HCT116 (cell line): ENCODE measurements around the gene TMEM184A. TPM values are rescaled to one million over a fixed set of nuclear protein-coding genes. Genes with fewer than 3 reads are reported as not detected.

ENCODE experiments used
- ATAC-seq: fragments of 200-7000 bp; cut with Tn5 transposase; 2 replicates; pipeline ENCODE4 v1.9.1; 2020; ENCODE audit warnings: mild to moderate bottlenecking, moderate library complexity
- BruUV-seq: library from RNA; stranded (reverse); fragments of 400-500 nt; replicated peaks from 2 replicates; lab custom pipeline; 2021; lab: Mats Ljungman, UMichigan
- CTCF ChIA-PET: fragments of 300-600 bp; sonication (Branson Sonifier 250); formaldehyde crosslinking; loops from one replicate; lab custom pipeline; 2021; ENCODE audit warnings: antibody characterized with exemption; lab: Charles Lee
- POLR2A ChIA-PET: fragments of 300-600, 350-600 bp; sonication (Branson Sonifier 250); formaldehyde crosslinking; loops from one replicate; lab custom pipeline; 2021; ENCODE audit warnings: antibody characterized with exemption; lab: Charles Lee
- RAD21 ChIA-PET, 2 experiments: fragments of 300-600 bp; sonication (Branson Sonifier 250); formaldehyde crosslinking; loops; one replicate each; lab custom pipeline; 2023; ENCODE audit warnings: low total read pairs in 2 of 2; ENCODE audit not compliant: uncharacterized antibody in 2 of 2, unreplicated experiment in 2 of 2, low non-redundant PET in 1 of 2; lab: Charles Lee
- DNase-seq: peaks from one replicate; pipeline ENCODE4 v3.0.0-alpha.2; 2010; ENCODE audit warnings: low read depth, low spot score
- H2AFZ ChIP-seq: fragments of 200-600 bp; shearing (Covaris generic), sonication (generic); 2 replicates; pipeline ENCODE4 v1.6.1; 2017; ENCODE audit warnings: low read depth, mixed run types, mixed read lengths, antibody characterized with exemption, low read length; ENCODE audit not compliant: poor library complexity, severe bottlenecking
- H3K27ac ChIP-seq: 2 replicates; pipeline ENCODE4 v1.5.1; 2012; ENCODE audit warnings: low read depth, low read length
- H3K27me3 ChIP-seq: fragments of 200-600 bp; sonication (generic); 2 replicates; pipeline ENCODE4 v1.6.1; 2016; ENCODE audit warnings: mixed run types, low read length, mixed read lengths; ENCODE audit not compliant: insufficient read depth
- H3K36me3 ChIP-seq, 2 experiments: fragments of 200-500 bp in 1 of 2; fragments of 200-600 bp in 1 of 2; sonication (Bioruptor generic) in 1 of 2; sonication (generic) in 1 of 2; 2 replicates each; pipeline versions ENCODE4 v1.5.1 to v1.6.1; 2014 to 2016; ENCODE audit warnings: low read length in 2 of 2, inconsistent platforms in 1 of 2, mixed read lengths in 1 of 2, mixed run types in 1 of 2; ENCODE audit not compliant: insufficient read depth in 2 of 2, control insufficient read depth in 1 of 2
- H3K4me1 ChIP-seq, 2 experiments: fragments of 200-600 bp in 1 of 2; sonication (generic) in 1 of 2; 2 replicates each; pipeline versions ENCODE4 v1.5.1 to v1.6.1; 2012 to 2017; ENCODE audit warnings: low read length in 2 of 2, inconsistent platforms in 1 of 2, mild to moderate bottlenecking in 1 of 2, mixed read lengths in 1 of 2, mixed run types in 1 of 2, moderate library complexity in 1 of 2; ENCODE audit not compliant: insufficient read depth in 2 of 2, control insufficient read depth in 1 of 2
- H3K4me2 ChIP-seq: fragments of 200-600 bp; sonication (generic); 2 replicates; pipeline ENCODE4 v1.6.1; 2017; ENCODE audit warnings: mixed run types, low read length, mixed read lengths
- H3K4me3 ChIP-seq, 2 experiments: fragments of 200-600 bp in 1 of 2; sonication (generic) in 1 of 2; replicated peaks in 1 of 2; 2 replicates each; pipeline ENCODE4 v1.5.1; 2011 to 2016; ENCODE audit warnings: low read length in 2 of 2, control low read depth in 1 of 2, low read depth in 1 of 2, mild to moderate bottlenecking in 1 of 2, mixed read lengths in 1 of 2, mixed run types in 1 of 2
- H3K79me2 ChIP-seq: fragments of 200-600 bp; sonication (generic); 2 replicates; pipeline ENCODE4 v1.6.1; 2017; ENCODE audit warnings: mild to moderate bottlenecking, mixed run types, low read length, moderate library complexity, mixed read lengths; ENCODE audit not compliant: insufficient read depth
- H3K9ac ChIP-seq: fragments of 200-600 bp; sonication (generic); 2 replicates; pipeline ENCODE4 v1.6.1; 2016; ENCODE audit warnings: low read length, mixed read lengths
- H3K9me2 ChIP-seq: fragments of 200-600 bp; sonication (generic), shearing (Covaris generic); 2 replicates; pipeline ENCODE4 v1.6.1; 2017; ENCODE audit warnings: mixed run types, mild to moderate bottlenecking, moderate library complexity; ENCODE audit not compliant: insufficient read depth
- H3K9me3 ChIP-seq, 2 experiments: fragments of 200-500 bp in 1 of 2; fragments of 200-600 bp in 1 of 2; sonication (Bioruptor generic) in 1 of 2; sonication (generic) in 1 of 2; 2 replicates each; pipeline ENCODE4 v1.6.1; 2014 to 2017; ENCODE audit warnings: low read length in 2 of 2, mixed read lengths in 2 of 2, inconsistent platforms in 1 of 2, low read depth in 1 of 2, mild to moderate bottlenecking in 1 of 2, mixed run types in 1 of 2, moderate library complexity in 1 of 2; ENCODE audit not compliant: control insufficient read depth in 1 of 2, insufficient read depth in 1 of 2
- H4K20me1 ChIP-seq: fragments of 200-600 bp; sonication (generic), shearing (Covaris generic); 2 replicates; pipeline ENCODE4 v1.6.1; 2017; ENCODE audit warnings: mixed run types, mild to moderate bottlenecking, moderate library complexity; ENCODE audit not compliant: insufficient read depth
- EGR1 ChIP-seq: IDR thresholded peaks from 2 replicates; pipeline ENCODE4 v1.6.1; 2012; ENCODE audit warnings: low read depth
- ELF1 ChIP-seq: IDR thresholded peaks from 2 replicates; pipeline ENCODE4 v1.6.1; 2012; ENCODE audit warnings: low read depth, borderline replicate concordance
- EZH2phosphoT487 ChIP-seq: fragments of 200-600 bp; IDR thresholded peaks from 2 replicates; pipeline ENCODE4 v1.6.1; 2018; ENCODE audit warnings: antibody characterized with exemption, borderline replicate concordance
- MAX ChIP-seq: IDR thresholded peaks from 2 replicates; pipeline ENCODE4 v1.6.1; 2012
- POLR2AphosphoS5 ChIP-seq: IDR thresholded peaks from 2 replicates; pipeline ENCODE4 v1.6.1; 2011; ENCODE audit warnings: mild to moderate bottlenecking, low read depth, low read length, moderate library complexity
- REST ChIP-seq: IDR thresholded peaks from 2 replicates; pipeline ENCODE4 v1.6.1; 2012; ENCODE audit warnings: low read depth
- SIN3A ChIP-seq: IDR thresholded peaks from 2 replicates; pipeline ENCODE4 v1.6.1; 2012; ENCODE audit warnings: low read depth
- TCF7L2 ChIP-seq: IDR thresholded peaks from 2 replicates; pipeline ENCODE4 v1.7.0; 2011; ENCODE audit warnings: borderline replicate concordance, inconsistent platforms; ENCODE audit not compliant: insufficient read depth, insufficient read length; ENCODE audit errors: extremely low read depth
- ZBTB33 ChIP-seq: IDR thresholded peaks from 2 replicates; pipeline ENCODE4 v1.6.1; 2011; ENCODE audit warnings: mild to moderate bottlenecking, low read length, moderate library complexity; ENCODE audit not compliant: insufficient replicate concordance; ENCODE audit errors: extremely low read depth
- ZFX ChIP-seq: fragments of 450-650 bp; IDR thresholded peaks from 2 replicates; pipeline ENCODE4 v1.6.1; 2017
- ZNF274 ChIP-seq: fragments of 200-500 bp; sonication (Bioruptor generic); IDR thresholded peaks from 2 replicates; pipeline ENCODE4 v1.6.1; 2014; ENCODE audit warnings: mild to moderate bottlenecking, low read depth, low read length, inconsistent platforms
- intact Hi-C: fragments of 100-400 bp; cut with micrococcal nuclease; formaldehyde crosslinking; loops from 2 replicates; pipeline ENCODE4 v1.10.0; 2022
- total RNA-seq: library from RNA; stranded (reverse); gene quantifications from one replicate; pipeline ENCODE4 v1.2.1, GENCODE V29; 2021; ENCODE audit not compliant: unreplicated experiment

Gene TMEM184A
- total RNA-seq, 1 experiment from 2014 or later = 34.8 TPM

GRCh38 chr7:1575809-1576208 lies 19.8 kb upstream of the TMEM184A start:
- no peak overlapping the region for H3K4me2 ChIP-seq
- H2AFZ ChIP-seq = no peak overlapping the region
- no peaks in the 10 kb centered on the region for H3K79me2 ChIP-seq
- no TSS peak for BruUV-seq
- no peaks in the 10 kb centered on the region for H4K20me1 ChIP-seq
- no peaks in the 10 kb centered on the region for H3K36me3 ChIP-seq
- intact Hi-C loops = loop anchor here (5.0 to 10.0 kb wide), 3 partner anchors 159 to 891 kb away; no protein-coding TSS in a partner anchor
- ChIA-PET CTCF (no interaction called here), RAD21 (no interaction called here), POLR2A (no interaction called here)
- H3K9me3 ChIP-seq = no peaks in the 10 kb centered on the region
- TF ChIP-seq ZFX (no peak), ZNF274 (no peak), MAX (no peak), SIN3A (no peak), EZH2phosphoT487 (no peak)
- H3K4me1 ChIP-seq = peaks cover 7 to 18% of the 10 kb centered on the region in 2 experiments
- ATAC-seq (no peak), DNase-seq (no peak)
- no peaks in the 10 kb centered on the region; the same call in 1 of the 2 replicates for H3K9me2 ChIP-seq
- H3K27ac ChIP-seq = no peak overlapping the region
- H3K4me3 ChIP-seq = no peak overlapping the region
- H3K27me3 ChIP-seq = no peaks in the 10 kb centered on the region
- no peak overlapping the region for H3K9ac ChIP-seq

- no peak overlapping the region for H3K27ac ChIP-seq
- no peak for TF ChIP-seq POLR2AphosphoS5
- no peak for TF ChIP-seq ELF1
- TF ChIP-seq TCF7L2 = no peak
- TF ChIP-seq EGR1 = no peak
- no peak for TF ChIP-seq ZNF274
- no peak for TF ChIP-seq REST
- no peak for TF ChIP-seq ZBTB33
These were observed 16.3 kb upstream of the TMEM184A start for GRCh38 chr7:1572111-1572822.

More at GRCh38 chr7:1572111-1572822, 16.3 kb upstream of the TMEM184A start:
- DNase-seq (no peak), ATAC-seq (no peak)
- peaks cover 25% of the 10 kb centered on the region for H3K79me2 ChIP-seq
- no peaks in the 10 kb centered on the region for H3K27me3 ChIP-seq
- H3K36me3 ChIP-seq = no peaks in the 10 kb centered on the region; a peak in 1 of 4 replicates
- ChIA-PET RAD21 (no interaction called here), POLR2A (no interaction called here), CTCF (no interaction called here)
- H2AFZ ChIP-seq = no peak overlapping the region
- no TSS peak for BruUV-seq
- H3K9me3 ChIP-seq = no peaks in the 10 kb centered on the region
- intact Hi-C loops = loop anchor here (10.0 kb wide), 1 partner anchor 163 kb away; no protein-coding TSS in a partner anchor
- no peak overlapping the region for H3K4me3 ChIP-seq
- no peaks in the 10 kb centered on the region; the same call in 1 of the 2 replicates for H3K9me2 ChIP-seq
- peaks cover 23 to 27% of the 10 kb centered on the region in 2 experiments for H3K4me1 ChIP-seq
- H3K9ac ChIP-seq = no peak overlapping the region
- H3K4me2 ChIP-seq = peak overlapping the region; percentile 93; the same call in 1 of the 2 replicates
- H4K20me1 ChIP-seq = no peaks in the 10 kb centered on the region
